GM12875 (cell line): ENCODE data around the gene PPP1R9B.

Experiments
- H3K4me3 ChIP-seq: one replicate; pipeline ENCODE4 v1.5.1; 2011; ENCODE audit warnings: low read depth, low read length, control low read depth
- CTCF ChIP-seq: IDR thresholded peaks from 2 replicates; pipeline ENCODE4 v1.5.1; 2011; ENCODE audit warnings: low read depth, mild to moderate bottlenecking, control low read depth, inconsistent platforms, low read length, moderate library complexity, borderline replicate concordance; ENCODE audit not compliant: insufficient read depth

The PPP1R9B gene

GRCh38 chr17:50148226-50149090 lies 2.0 kb downstream of the PPP1R9B start:
- H3K4me3 ChIP-seq: peak overlapping the region; percentile 85
- no peak for TF ChIP-seq CTCF

DNA sequence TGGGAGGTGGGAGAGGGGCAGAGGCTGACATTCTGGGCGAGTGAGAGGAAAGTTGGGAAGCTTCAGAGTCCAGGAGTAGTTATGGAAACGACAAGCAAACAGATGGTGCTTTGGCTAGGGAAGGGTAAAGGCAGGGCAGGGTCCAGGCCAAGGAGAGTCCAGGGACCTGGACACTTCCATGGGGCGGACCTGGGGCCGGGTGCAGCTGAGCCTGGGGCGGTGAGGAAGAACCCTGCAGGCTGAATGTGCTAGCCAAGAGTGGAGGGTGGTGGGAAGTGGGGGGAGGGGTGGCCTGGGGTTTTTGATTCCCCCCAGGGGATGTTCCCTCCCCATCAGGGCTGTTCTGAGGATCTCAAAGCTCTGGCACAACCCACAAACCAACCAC lies 2.6 kb downstream of the PPP1R9B start:
- TF ChIP-seq CTCF: no peak
- H3K4me3 ChIP-seq: peak overlapping the region; percentile 85

- TF ChIP-seq CTCF: no peak
- peak overlapping the region; percentile 85 for H3K4me3 ChIP-seq
These were observed 3.4 kb downstream of the PPP1R9B start for GRCh38 chr17:50146927-50147665.

GRCh38 chr17:50146230-50146926 lies 4.1 kb downstream of the PPP1R9B start:
- H3K4me3 ChIP-seq: peak overlapping the region; percentile 85
- peak; percentile 25; the same call in 1 of the 2 replicates for TF ChIP-seq CTCF

GRCh38 chr17:50145532-50146229 lies 4.8 kb downstream of the PPP1R9B start:
- TF ChIP-seq CTCF: no peak
- no peak overlapping the region for H3K4me3 ChIP-seq

DNA sequence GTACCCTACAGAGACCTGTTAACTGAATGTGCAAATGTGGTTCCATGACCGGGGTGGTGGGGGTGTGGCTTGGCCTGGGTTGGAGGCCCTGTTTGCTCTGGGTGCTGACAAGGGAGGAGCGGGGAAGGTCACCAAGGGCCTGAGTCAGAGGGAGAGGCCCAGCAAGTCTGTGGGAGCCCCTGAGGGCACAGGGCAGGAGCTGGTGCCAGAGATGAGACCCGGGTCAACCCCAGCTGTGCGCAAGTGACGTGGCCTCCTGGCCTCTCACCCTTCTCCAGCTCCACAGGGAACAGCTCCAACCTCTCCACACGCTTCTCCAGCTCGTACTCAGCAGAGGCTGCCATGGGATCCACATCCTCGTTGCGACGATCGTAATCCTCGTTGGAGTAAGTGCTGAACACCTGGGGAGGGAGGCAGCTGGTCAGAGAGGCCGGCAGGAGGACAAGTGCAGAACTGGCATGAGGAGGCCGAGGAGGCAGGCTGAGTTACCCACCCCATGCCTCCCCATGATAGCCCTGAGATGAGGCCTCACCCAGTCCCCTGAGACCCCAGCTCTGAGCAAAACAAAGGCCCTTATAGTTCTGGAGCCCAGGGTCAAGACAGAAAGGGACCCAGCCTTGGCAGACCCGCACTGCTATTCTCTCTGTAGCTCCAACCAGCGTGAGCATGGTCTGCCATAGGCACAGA lies 5.5 kb downstream of the PPP1R9B start:
- no peak overlapping the region for H3K4me3 ChIP-seq
- no peak for TF ChIP-seq CTCF
